GM19351 (cell line): ENCODE data around the gene KRTCAP2.
"Not testable (repeated sequence)": the region's sequence is repeated elsewhere in the genome, so short reads cannot be mapped to it uniquely, and the experiment has no call there.

Experiments used
- ATAC-seq: cut with Tn5 transposase; IDR thresholded peaks from one replicate; pipeline ENCODE4 v1.9.1; 2021; ENCODE audit warnings: mild to moderate bottlenecking, moderate library complexity; ENCODE audit not compliant: unreplicated experiment

The KRTCAP2 gene

DNA sequence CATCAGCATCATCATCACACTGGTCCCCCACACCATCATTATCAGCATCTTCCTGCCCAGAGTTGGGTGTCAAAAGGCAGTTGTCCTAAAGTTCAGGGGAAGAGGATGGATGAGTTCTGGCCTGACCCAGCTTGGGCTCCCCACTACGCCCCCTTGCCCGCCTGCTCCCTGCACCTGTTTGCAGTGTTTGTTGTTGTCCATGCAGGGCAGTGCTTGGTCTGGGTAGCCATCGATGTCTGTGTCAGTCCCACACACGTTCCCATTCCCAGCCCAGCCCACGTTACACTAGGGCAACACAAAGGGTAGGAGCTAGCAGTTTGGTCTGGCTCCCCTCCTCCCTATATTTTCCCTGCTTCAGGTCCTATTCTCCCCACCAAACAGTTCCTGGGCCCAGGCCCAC is 27.8 kb upstream of the KRTCAP2 start:
- ATAC-seq = no peak

DNA sequence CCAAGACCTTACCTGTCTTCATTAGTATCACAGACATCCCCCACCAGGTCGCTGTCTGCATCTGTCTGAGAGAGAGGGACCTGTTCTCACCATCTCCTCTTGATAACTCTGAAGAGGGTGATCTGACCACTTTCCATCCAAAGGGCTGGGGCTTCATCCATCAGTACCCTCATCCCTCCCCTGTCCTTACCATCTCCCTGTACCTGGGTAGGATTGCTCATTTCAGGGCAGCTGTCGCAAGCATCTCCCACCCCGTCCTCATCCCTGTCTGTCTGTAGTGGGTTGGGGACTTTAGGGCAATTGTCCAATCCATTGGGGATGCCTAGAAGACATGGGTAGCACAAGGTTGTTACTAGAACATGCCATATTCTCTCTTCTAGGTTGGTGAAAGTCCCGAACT is 26.7 kb upstream of the KRTCAP2 start:
- ATAC-seq = no peak

DNA sequence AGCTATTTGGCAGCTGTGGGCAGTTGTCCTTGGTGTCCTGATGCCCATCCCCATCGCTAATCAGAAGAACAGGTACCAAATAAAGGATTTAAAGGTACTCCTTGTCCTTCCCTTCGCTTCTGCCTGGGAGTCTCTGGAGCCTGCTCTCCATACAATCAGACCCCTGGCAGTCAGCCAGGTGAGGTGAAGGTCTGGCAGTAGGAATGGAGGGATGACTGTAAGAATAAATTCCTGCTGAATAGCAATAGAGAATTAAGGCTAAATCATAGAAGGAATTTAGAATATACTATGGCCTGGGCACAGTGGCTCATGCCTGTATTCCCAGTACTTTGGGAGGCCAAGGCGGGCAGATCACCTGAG is 25.4 kb upstream of the KRTCAP2 start:
- ATAC-seq = no peak

DNA sequence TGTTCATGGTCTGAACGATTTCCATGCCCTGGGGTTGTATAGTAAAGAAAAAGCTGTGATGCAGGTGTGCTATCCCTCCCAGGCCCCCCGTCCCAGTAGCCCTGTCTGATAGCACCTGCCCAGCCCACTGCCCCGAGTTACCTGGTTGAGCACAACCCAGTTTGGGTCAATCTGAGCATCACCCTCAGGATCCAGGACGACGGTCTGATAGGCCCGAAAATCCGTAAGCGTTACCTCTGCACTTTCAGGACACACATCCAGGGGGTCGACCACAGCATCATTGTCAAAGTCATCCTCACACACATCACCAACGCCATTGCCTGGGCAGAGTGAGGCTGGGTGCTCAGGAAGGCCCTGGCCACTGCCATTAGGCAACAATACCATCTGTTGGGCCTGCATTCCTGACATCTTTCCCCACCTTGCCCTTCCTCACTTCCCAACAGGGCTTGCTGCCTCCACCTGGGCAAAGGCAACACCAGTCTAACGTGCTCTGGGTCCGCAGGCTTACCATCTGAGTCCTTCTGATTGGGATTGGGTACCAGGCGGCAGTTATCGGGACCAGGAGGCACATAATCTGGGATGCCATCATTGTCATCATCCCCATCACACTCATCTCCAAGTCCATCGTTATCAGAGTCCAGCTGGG is 24.9 kb upstream of the KRTCAP2 start:
- no peak for ATAC-seq

DNA sequence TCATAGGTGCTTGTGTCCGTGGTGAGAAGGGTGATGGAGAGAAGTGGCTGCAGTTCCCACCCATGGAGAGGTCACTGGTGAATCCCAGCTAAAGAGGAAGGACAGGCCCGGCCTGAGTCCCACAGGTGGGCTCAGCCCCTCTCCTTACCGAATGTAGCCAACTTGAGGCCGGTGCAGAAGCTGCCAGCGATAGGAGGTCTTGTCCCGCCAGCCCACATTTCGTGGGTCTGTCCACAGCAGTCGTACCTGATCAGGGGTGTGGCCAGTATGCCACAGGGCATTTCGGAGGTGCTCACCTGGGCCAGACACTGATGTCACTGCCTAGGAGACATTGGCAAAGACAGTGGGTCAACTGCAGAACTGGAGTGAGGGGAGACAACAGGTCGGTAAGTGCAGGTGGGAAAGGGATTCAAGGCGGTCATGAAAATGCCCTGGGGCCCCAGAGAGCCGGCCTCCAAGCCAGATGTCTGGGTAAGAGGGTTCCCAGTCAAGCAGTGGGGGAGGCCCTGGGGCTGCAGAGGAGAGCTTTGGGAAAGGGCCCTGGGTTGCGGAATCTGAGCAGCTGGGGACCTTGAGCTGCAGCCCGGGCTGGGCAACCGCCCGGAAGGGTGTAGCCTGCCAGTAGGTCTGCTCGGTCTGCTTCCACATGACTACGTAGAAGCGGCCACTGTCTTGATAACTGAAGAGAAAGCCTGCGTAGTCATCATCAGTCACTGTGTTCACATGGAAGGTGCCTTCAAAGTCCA is 24.0 kb upstream of the KRTCAP2 start:
- no peak for ATAC-seq

DNA sequence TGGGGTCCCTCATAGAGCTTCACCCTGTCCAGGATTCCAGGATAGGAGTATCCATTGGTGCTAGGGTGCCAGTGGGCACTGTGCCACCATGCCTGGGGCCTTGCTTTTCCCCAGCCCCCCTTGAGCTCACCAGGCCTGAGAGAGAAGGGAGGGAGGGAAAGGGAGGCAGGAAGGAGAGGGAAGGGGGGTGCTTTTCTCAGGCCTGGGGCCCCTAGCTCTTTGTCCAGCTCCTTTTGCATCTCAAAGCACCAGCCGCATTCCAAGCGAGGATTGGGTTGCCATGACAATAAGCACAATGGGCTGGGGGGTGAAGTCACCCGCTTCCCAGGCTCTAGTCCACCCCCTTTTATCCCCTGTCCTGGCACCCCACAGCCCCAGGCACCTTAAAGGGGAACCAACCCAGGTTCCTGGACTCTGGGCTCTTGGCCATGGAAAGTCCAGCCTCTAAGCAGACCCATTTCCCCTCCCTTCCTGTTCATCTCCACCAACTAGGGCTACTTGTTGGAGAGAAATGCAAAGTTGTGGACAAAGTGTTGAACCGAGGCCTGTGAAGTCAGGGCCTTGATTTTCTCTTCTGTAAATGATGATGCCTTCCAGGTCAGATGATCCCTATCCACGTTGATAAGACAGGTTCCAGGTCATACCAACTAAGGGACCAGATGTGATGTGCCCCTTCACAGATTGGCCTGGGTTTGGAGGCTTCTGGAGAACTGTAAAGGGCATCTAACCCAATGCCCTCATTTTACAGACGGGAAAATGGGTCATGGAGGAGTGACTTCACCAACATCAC is 23.2 kb upstream of the KRTCAP2 start:
- no peak for ATAC-seq

DNA sequence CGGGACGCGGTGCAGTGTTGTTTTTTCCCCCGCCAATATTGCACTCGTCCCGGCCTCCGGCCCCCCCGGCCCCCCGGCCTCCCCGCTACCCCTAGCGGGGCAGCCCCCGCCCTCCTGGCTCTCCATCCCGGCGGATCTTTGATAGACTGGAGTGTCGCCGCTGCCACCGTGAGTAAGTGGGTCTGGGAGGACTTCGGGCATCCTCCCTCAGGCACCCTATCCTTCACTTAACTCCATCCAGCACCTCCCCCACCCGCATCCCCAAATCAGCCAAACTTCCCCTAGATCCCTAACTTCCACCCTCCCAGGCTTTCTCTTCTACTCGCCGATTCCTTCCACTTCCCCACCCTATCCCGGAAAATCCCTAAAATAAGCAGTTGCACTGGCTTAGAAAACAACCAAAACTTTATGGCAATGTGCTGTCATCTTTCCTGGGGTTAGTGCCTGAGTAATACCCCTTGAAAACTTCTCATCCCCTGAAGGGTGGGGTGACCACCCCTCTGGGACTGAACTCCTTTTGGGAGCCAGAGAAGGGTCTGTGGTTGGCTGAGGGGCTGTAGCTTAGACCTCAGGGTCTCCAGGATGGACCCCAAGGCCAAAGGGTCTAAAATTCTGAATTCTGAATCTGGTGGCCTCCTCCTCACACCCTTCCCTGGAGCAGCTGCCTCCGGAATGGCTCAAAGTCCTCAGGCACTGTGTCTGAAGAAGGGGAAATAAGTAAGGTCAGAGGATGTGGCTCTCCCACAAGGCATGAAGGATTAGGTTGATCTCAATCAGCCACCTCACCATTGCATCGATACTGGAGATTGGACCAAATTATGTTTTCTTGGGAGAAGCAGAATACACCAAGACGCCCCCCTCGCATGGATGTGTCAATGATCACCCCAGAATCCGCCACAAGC is 22.3 kb upstream of the KRTCAP2 start:
- ATAC-seq = no peak

DNA sequence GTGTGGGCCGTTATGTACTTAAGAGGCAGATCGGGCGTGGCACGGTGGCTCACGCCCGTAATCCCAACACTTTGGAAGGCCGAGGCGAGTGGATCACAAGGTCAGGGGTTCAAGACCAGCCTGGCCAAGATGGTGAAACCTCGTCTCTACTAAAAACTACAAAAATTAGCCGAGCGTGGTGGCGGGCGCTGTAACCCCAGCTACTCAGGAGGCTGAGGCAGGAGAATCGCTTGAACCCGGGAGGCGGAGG is 20.8 kb upstream of the KRTCAP2 start:
- ATAC-seq = not testable (repeated sequence)

DNA sequence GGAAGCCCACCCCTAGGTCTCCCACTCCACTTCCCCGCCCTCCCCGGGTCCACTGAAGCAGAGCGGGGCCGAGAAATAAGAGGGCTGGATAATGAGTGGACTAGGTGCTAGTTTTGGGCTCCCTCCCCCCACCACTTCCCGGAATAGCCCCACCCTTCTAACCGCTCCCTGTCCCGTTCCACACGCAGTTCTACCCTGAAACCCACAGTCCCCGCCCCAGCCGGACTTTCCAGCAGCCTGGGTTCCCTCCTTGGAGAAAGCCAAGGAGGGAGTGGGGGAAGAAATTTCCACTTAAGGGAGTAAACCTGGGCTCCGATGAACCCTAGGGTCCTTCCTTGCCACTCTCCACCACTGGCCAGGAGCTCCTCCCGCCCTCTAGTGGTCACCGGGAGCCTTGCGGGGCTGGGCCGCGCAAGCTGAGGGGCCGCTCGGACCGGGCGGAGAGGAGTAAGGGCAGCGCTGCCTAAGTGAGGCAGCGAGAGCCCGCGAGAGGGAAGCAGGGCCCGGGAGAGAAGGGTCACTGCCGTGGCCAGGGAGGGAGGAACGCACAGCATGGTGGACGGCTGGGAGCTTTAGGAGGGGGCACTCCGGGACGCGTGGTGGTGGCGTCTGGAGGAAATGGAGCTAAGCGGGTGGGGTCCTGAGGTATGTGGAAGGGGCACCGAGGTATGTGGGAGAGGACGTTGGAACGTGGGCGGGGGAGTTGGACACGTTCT is 20.3 kb upstream of the KRTCAP2 start:
- ATAC-seq = peak; percentile 55

DNA sequence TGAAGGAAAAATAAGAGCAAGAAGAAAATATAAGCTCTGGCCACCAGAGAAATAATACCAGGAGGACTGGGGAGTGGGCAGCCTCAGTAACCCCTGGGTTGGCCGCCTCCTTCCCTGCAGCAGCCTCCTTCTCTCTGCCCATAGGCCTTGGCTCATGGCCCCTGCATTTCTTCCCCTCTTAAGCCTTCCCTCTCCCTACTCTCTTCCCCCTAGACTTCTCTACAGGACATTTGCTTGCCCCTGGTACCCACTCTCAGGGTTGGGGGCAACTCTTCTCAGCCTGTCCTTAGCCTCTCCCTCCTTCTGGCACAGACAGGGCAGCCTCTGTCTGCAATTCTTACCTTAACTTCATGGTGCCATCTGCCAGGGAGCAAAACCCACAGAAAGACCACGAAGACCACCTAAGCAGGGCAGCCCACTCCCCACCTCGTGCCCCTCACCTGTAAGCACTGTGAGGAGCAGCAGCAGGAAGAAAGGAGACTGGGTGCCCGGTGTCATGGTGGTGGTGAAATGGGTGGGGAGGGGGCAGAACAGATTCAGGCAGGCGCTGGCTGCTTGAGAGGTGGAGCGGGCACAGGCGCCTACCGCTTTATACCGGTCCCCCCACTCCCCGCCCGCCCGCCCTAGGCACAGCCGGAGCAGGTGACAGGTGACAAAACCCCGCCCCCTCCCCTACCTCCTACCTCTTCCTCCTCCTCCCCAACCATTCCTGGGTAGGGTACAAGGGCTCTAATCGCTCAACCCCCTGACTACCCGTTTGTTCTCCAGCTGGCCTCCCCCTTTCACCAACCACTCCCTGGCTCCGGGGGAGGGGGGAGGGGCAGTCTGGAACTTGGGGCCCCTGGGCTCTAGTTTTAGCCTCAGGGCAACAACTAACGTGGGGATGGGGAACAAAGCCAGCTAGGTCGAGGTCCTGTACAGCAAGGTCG is 19.5 kb upstream of the KRTCAP2 start:
- no peak for ATAC-seq

DNA sequence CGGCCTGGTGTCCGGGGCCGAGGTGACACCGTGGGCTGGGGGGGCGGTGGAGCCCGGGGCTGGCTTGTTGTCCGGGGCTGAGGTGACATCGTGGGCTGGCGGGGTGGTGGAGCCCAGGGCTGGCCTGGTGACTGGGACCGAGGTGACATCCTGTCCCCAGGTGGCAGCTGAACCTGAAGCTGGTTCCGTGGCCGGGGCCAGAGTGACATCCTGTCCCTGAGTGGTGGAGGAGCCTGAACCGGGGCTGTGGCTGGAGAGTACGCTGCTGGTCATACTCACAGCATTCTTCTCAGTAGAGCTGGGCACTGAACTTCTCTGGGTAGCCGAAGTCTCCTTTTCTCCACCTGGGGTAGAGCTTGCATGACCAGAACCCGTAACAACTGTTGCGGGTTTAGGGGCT is 18.8 kb upstream of the KRTCAP2 start:
- no peak for ATAC-seq

DNA sequence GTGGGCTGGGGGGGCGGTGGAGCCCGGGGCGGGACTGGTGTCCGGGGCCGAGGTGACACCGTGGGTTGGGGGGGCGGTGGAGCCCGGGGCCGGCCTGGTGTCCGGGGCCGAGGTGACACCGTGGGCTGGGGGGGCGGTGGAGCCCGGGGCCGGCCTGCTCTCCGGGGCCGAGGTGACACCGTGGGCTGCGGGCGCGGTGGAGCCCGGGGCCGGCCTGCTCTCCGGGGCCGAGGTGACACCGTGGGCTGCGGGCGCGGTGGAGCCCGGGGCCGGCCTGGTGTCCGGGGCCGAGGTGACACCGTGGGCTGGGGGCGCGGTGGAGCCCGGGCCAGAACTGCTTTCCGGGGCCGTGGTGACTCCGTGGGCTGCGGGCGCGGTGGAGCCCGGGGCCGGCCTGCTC is 16.8 kb upstream of the KRTCAP2 start:
- ATAC-seq = not testable (repeated sequence)

DNA sequence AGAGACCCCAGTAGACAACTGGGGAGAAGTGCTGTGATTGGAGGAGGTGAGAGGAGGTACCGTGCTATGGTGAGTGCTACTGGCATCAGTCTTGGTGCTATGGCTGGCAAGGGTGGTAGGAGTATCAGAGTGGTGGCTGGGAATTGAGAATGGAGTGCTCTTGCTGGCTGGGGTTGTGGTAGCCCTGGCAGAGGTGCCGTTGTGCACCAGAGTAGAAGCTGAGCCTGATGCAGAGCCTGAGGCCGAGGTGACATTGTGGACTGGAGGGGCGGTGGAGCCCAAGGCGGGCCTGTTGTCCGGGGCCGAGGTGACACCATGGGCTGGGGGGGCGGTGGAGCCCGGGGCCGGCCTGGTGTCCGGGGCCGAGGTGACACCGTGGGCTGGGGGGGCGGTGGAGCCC is 15.2 kb upstream of the KRTCAP2 start:
- ATAC-seq = no peak

DNA sequence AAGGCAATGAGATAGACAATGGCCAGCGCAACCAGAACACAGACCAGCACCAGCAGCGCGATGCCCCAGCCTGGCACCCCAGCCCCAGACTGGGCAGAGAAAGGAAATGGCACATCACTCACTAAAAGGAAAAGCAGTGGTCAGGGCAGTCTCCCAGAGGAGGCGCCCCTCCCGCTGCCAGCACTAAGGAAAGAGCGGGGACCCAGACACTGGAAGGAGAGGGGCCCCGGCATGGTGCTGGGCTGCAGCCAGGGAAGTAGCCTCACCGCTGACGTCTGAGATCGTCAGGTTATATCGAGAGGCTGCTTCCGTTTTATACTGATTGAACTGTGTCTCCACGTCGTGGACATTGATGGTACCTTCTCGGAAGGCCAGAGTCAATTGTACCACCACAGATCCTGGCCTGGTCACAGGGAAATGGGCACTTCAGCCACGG is 14.4 kb upstream of the KRTCAP2 start:
- ATAC-seq = no peak

DNA sequence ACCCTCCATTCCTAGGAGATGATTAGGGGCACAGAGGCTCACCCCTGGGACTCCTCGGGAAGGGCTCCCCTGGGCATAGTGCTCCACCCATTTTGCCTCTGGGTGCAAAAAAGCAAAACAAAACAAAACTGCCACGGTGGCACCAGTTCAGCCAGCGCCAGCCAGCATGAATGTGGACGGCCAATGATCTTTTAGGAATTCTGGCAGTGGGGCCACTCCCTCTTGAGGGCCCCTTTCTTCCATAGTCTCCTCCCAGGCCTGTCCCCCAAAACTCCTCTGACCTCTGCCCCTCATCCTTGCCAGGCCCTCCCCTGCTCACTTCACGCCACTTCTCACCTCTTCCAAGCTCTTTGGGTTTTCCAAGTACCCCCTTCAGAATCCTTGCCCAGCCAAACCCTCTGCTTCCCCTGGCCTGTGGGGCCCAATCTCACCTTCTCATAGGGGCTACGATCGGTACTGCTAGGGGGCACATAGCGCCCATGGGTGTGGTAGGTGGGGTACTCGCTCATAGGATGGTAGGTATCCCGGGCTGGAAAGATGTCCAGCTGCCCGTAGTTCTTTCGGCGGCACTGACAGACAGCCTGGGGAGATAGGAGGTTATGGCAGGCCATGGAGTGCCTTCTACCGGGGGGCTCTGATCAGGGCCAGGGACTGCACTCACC is 13.8 kb upstream of the KRTCAP2 start:
- no peak for ATAC-seq

DNA sequence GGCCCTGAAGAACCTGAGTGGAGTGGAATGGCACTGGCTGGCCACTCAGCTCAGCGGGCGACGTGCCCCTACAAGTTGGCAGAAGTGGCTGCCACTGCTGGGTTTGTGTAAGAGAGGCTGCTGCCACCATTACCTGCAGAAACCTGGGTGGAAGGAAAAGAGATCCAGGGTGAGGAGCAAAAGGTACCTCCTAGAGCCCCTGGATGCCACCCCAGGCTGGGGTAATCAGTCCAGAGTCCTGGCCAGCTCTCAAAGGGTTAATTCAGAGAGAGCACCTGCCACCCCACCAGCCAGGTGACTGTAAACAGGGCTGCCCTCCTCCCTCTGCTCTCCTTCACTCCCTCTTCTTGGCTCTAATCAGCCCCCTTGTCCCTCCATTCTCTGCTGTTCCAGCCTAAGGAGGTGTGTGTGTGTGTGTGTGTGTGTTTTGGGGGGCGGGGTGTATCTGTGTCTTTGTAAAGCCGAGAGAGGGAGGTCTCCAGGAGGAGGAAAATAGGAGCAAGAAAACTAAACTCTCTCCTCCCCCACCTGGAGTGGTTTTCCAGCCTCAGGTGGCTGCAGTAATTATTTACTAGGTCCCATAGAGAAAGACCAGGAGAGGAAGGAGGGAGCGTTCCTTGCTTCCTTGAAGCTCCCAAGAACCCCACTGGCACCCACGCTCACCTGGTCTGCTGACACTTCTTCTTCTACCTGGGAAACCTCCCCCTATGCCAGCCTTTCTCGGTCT is 13.1 kb upstream of the KRTCAP2 start:
- ATAC-seq = no peak

DNA sequence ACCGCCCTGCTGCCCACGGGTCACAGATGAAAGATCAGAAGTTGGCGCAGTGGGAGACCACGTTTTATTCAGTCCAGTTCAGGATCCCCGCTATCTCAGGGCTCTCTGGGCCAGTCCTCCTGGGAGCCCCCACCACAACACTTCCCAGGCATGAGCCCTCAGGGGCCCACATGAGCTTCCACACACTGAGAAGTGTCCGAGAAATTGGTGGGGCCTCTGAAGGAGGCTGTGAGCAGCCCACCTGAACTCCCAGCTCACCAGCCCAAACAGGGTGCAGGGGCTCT is 12.6 kb upstream of the KRTCAP2 start:
- ATAC-seq = no peak
